OCI-LY3 (cell line): ENCODE measurements around the gene POTEC.
"Not testable (repeated sequence)": the region's sequence is repeated elsewhere in the genome, so short reads cannot be mapped to it uniquely, and the experiment has no call there.

ENCODE experiments used
- H2AFZ ChIP-seq: fragments of 200-600, 300-600 bp; shearing (Covaris generic); 2 replicates; pipeline ENCODE4 v1.6.0; 2014; ENCODE audit warnings: antibody characterized with exemption, low read depth, low read length
- H3K27ac ChIP-seq: fragments of 200-600, 300-600 bp; sonication (generic); 2 replicates; pipeline ENCODE4 v1.5.1; 2014; ENCODE audit warnings: mild to moderate bottlenecking, low read length, moderate library complexity, mixed read lengths
- H3K27me3 ChIP-seq: fragments of 200-600, 300-600 bp; sonication (generic); 2 replicates; pipeline ENCODE4 v1.6.1; 2014; ENCODE audit warnings: low read depth, low read length, mixed read lengths
- H3K36me3 ChIP-seq: fragments of 200-600, 300-600 bp; sonication (generic); replicated peaks from 2 replicates; pipeline ENCODE3; 2014; ENCODE audit warnings: low read depth, low read length, mixed read lengths
- H3K4me1 ChIP-seq: fragments of 300-600, 200-600 bp; sonication (generic); 2 replicates; pipeline ENCODE4 v1.6.1; 2014; ENCODE audit warnings: low read length, mixed read lengths
- H3K4me2 ChIP-seq: fragments of 200-600, 300-600 bp; sonication (generic); 2 replicates; pipeline ENCODE4 v1.6.1; 2014; ENCODE audit warnings: low read length, mixed read lengths
- H3K4me3 ChIP-seq: fragments of 300-600, 200-600 bp; sonication (generic); 2 replicates; pipeline ENCODE4 v1.5.1; 2014; ENCODE audit warnings: antibody characterized with exemption, mild to moderate bottlenecking, low read length, moderate library complexity
- H3K79me2 ChIP-seq: fragments of 300-600, 200-600 bp; shearing (Covaris generic); 2 replicates; pipeline ENCODE4 v1.6.1; 2014; ENCODE audit warnings: mild to moderate bottlenecking, low read length, mixed read lengths
- H3K9ac ChIP-seq: fragments of 300-600, 200-600 bp; shearing (Covaris generic); 2 replicates; pipeline ENCODE4 v1.6.0; 2014; ENCODE audit warnings: mild to moderate bottlenecking, low read length, moderate library complexity
- H3K9me3 ChIP-seq: fragments of 200-600, 300-600 bp; shearing (Covaris generic); 2 replicates; pipeline ENCODE4 v1.6.1; 2014; ENCODE audit warnings: low read length, mixed read lengths; ENCODE audit not compliant: insufficient read depth
- H4K20me1 ChIP-seq: fragments of 200-600, 300-600 bp; sonication (generic); 2 replicates; pipeline ENCODE4 v1.6.1; 2016; ENCODE audit warnings: low read length, mixed read lengths; ENCODE audit not compliant: insufficient read depth
- CTCF ChIP-seq: fragments of 200-600, 300-600 bp; sonication (generic); IDR thresholded peaks from 2 replicates; pipeline ENCODE4 v1.5.1; 2014; ENCODE audit warnings: antibody characterized with exemption, low read length, low read depth
- EZH2phosphoT487 ChIP-seq: fragments of 200-600 bp; shearing (Covaris generic); IDR thresholded peaks from 2 replicates; pipeline ENCODE4 v1.6.1; 2018; ENCODE audit warnings: antibody characterized with exemption, mixed run types, low read depth

POTEC gene

DNA sequence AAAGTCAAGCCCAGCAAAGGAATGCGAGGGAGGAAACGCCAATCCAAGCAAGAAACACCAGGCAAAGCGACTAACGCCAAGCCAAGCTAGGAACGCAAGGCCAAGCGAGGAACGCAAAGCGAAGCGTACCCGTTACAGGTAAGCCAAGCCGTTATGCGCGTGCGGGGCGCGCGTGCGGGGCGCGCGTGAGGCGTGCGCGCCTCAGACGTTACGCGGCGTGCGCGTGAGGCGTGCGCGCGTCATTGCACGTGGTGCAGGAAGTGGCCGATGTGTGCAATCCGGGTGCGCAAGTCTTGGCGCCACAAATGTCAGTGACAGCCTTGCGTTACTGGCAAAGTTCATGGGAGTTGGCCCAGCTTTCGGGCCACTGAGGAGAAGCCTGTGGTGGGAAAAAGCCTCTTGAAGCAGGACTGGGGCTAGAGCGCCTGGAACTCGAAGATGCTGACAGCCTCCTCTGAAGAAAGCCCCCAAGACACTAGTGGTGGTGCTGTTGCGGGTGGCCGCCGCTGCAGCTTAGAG is at the start of gene POTEC:
TSS of gene POTEC (minus strand) at position 155 of the 519 bp plus-strand sequence. CDS start 454 bp downstream, outside the sequence.
- H3K79me2 ChIP-seq, H3K27me3 ChIP-seq, H3K4me3 ChIP-seq, H3K9me3 ChIP-seq, H2AFZ ChIP-seq, H4K20me1 ChIP-seq, H3K4me2 ChIP-seq, H3K9ac ChIP-seq, H3K36me3 ChIP-seq, H3K27ac ChIP-seq, H3K4me1 ChIP-seq: not testable (repeated sequence)

- Histone ChIP-seq H3K9ac (no peak overlapping the region), H3K4me1 (no peaks in the 10 kb centered on the region), H3K4me2 (no peak overlapping the region), H3K27ac (no peak overlapping the region), H2AFZ (no peak overlapping the region), H3K4me3 (no peak overlapping the region), H3K79me2 (no peaks in the 10 kb centered on the region), H3K9me3 (no peaks in the 10 kb centered on the region), H3K27me3 (no peaks in the 10 kb centered on the region), H4K20me1 (no peaks in the 10 kb centered on the region), H3K36me3 (no peaks in the 10 kb centered on the region)
- TF ChIP-seq EZH2phosphoT487: no peak
- no peak for TF ChIP-seq CTCF
Measured at GRCh38 chr18:14577971-14578370, 34.6 kb upstream of the POTEC start.

GRCh38 chr18:14559502-14559901 is 16.1 kb upstream of the POTEC start:
- not testable (repeated sequence) for H3K27me3 ChIP-seq, H3K27ac ChIP-seq, H3K36me3 ChIP-seq, H3K9me3 ChIP-seq, H3K4me3 ChIP-seq, H3K4me1 ChIP-seq, H2AFZ ChIP-seq, H3K4me2 ChIP-seq, H3K79me2 ChIP-seq, H3K9ac ChIP-seq, H4K20me1 ChIP-seq

DNA sequence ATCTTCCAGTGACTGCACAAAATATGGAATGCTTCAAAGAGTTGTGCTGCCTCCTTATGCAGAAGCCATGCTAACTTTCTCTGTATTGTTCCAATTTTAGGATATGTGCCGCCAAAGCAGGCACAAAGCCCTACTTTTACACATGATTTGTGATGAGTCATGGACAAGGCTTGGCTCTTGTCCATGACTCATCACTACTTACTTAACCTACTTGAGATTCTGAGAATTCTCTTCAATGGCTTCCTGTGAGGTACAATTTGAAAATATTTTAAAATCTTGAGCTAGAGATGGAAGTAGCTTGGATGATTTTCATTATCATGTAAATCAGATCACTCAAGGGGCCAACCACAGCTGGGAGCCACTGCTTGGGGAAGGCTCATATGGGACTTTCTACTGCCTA is 11.7 kb downstream of the POTEC start:
- not testable (repeated sequence) for H3K4me1 ChIP-seq, H2AFZ ChIP-seq, H3K9me3 ChIP-seq, H4K20me1 ChIP-seq, H3K36me3 ChIP-seq, H3K4me3 ChIP-seq, H3K27me3 ChIP-seq, H3K79me2 ChIP-seq, H3K9ac ChIP-seq, H3K4me2 ChIP-seq, H3K27ac ChIP-seq

- not testable (repeated sequence) for H3K79me2 ChIP-seq, H3K9me3 ChIP-seq, H2AFZ ChIP-seq, H3K9ac ChIP-seq, H3K4me2 ChIP-seq, H3K4me3 ChIP-seq, H3K36me3 ChIP-seq, H3K4me1 ChIP-seq, H3K27me3 ChIP-seq, H3K27ac ChIP-seq, H4K20me1 ChIP-seq
Measured at GRCh38 chr18:14510707-14511106, 32.7 kb downstream of the POTEC start.

GRCh38 chr18:14503691-14504090 is 39.7 kb downstream of the POTEC start:
- H3K9ac ChIP-seq, H3K4me3 ChIP-seq, H4K20me1 ChIP-seq, H3K4me2 ChIP-seq, H2AFZ ChIP-seq, H3K36me3 ChIP-seq, H3K79me2 ChIP-seq, H3K4me1 ChIP-seq, H3K27me3 ChIP-seq, H3K27ac ChIP-seq, H3K9me3 ChIP-seq: not testable (repeated sequence)

GRCh38 chr18:14501894-14502293 is 41.5 kb downstream of the POTEC start:
- H3K4me1 ChIP-seq: not testable (repeated sequence)

DNA sequence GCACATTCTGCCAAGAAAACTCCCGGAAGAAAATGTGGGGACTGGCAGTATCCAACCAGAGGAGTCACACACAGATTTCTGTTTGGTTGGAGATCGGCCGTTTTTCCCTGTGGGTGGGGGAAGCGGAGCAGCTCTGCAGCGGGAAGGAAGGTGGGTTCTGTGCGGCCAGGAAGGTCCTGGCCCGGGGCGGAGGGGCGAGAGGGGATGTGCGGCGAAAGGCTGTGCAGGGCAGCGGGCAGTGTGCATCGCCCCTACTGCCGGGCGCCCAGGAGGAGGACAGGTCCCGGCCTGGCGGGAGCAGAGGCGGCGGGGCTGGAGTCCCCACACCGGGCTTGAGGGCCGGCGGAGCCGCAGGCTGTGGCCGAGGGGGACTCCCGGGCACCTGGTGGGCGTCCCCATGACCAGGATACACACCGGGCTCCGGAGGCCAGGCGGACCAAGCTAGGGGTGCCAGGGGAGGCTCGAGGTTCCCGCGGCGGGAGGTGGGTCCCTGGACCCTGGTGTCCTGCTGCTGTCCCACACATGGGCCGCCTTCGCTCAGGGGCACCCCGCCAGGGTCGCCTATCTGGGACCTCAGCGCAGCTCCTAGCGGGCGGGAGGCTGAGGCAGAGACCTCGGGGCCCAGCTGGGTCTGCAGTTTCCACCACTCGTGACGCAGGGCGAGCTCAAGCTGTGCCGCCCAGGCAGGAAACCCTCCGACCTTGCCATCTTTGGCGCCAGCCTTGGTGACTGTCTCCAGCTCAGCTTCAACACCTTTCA is 54.0 kb downstream of the POTEC start:
- not testable (repeated sequence) for H3K36me3 ChIP-seq, H3K4me3 ChIP-seq, H3K4me1 ChIP-seq, H3K27ac ChIP-seq, H3K9ac ChIP-seq, H3K4me2 ChIP-seq, H3K9me3 ChIP-seq, H2AFZ ChIP-seq, H4K20me1 ChIP-seq, H3K27me3 ChIP-seq, H3K79me2 ChIP-seq

More at GRCh38 chr18:14501894-14502293, 41.5 kb downstream of the POTEC start:
- H2AFZ ChIP-seq, H3K4me2 ChIP-seq, H4K20me1 ChIP-seq, H3K4me3 ChIP-seq, H3K9me3 ChIP-seq, H3K36me3 ChIP-seq, H3K27me3 ChIP-seq, H3K9ac ChIP-seq, H3K79me2 ChIP-seq, H3K27ac ChIP-seq: not testable (repeated sequence)

DNA sequence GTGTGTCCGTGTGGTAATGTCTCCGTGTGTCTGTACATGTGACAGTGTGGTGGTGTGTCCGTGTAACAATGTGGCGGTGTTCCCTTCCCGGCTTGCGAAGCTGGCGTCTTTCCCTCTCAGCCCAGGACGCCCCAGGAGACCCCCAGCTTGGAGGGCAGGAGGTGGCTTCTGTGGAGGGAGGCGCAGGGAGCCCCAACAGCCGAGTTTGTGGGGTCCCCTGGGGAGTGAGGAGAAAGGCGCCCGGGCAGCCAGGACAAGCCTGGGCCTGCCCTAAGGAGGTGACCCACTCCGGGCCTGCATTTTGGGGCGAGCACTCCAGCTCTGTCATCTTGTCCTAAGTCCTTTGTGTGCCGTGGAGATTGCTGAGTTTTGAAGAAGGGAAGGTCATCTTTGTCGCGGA is 54.6 kb downstream of the POTEC start:
- H3K9me3 ChIP-seq, H2AFZ ChIP-seq, H3K36me3 ChIP-seq, H3K27ac ChIP-seq, H4K20me1 ChIP-seq, H3K4me3 ChIP-seq, H3K9ac ChIP-seq, H3K79me2 ChIP-seq, H3K27me3 ChIP-seq, H3K4me2 ChIP-seq, H3K4me1 ChIP-seq: not testable (repeated sequence)
